Measurements from ENCODE around the gene NECTIN1.

DNA sequence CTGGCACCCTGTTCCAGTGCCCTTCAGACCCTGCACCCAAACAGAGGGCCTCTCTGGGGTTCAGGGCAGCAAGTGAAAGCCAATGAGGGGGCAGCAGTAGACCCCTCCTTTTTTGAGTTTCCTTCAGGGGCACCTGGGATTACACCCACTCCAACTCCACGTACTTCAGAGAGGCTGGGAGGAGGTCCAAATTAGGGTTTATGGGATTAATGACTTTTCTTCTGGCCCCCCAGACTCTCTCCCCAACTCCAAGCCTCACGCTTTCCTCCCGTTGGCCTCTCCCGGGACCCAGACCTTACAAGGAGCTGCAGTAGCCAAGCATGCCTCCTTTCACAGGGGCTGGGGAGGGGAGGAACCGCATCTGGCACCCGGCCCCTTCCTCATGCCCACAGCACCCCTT is 101.7 kb downstream of the NECTIN1 start:
- TF ChIP-seq, protein P1, sequence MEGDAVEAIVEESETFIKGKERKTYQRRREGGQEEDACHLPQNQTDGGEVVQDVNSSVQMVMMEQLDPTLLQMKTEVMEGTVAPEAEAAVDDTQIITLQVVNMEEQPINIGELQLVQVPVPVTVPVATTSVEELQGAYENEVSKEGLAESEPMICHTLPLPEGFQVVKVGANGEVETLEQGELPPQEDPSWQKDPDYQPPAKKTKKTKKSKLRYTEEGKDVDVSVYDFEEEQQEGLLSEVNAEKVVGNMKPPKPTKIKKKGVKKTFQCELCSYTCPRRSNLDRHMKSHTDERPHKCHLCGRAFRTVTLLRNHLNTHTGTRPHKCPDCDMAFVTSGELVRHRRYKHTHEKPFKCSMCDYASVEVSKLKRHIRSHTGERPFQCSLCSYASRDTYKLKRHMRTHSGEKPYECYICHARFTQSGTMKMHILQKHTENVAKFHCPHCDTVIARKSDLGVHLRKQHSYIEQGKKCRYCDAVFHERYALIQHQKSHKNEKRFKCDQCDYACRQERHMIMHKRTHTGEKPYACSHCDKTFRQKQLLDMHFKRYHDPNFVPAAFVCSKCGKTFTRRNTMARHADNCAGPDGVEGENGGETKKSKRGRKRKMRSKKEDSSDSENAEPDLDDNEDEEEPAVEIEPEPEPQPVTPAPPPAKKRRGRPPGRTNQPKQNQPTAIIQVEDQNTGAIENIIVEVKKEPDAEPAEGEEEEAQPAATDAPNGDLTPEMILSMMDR (IDR thresholded peaks at IDR 0.05): no peak
- no peak for TF ChIP-seq POLR2A (IDR thresholded peaks at IDR 0.05)

Measured in right lobe of liver (tissue), 4 donors.